Measurements from ENCODE around the gene KRT28.

KRT28 gene

GRCh38 chr17:40812639-40813038, 12.9 kb upstream of the KRT28 start:
- no peak overlapping the region for H3K4me3 ChIP-seq (ENCODE audit: low read depth in 1 of 2, low read length in 1 of 2)
- peaks cover 98% of the 10 kb centered on the region for H3K27me3 ChIP-seq
- no peak for TF ChIP-seq CTCF (IDR thresholded peaks at IDR 0.05)
- H3K36me3 ChIP-seq, result no peaks in the 10 kb centered on the region
- H3K4me1 ChIP-seq (ENCODE audit: control insufficient read depth in 1 of 2, insufficient read depth in 1 of 2, low read depth in 1 of 2, low read length in 1 of 2), result no peaks in the 10 kb centered on the region
- H3K9me3 ChIP-seq, result peaks cover 7% of the 10 kb centered on the region
- no peak overlapping the region for H3K27ac ChIP-seq

- peaks cover 100% of the 10 kb centered on the region for H3K27me3 ChIP-seq
- H3K27ac ChIP-seq, result no peak overlapping the region
- H3K36me3 ChIP-seq, result no peaks in the 10 kb centered on the region
- no peaks in the 10 kb centered on the region for H3K9me3 ChIP-seq
- TF ChIP-seq CTCF (IDR thresholded peaks at IDR 0.05), result no peak
- H3K4me1 ChIP-seq (ENCODE audit: control insufficient read depth in 1 of 2, insufficient read depth in 1 of 2, low read depth in 1 of 2, low read length in 1 of 2), result no peaks in the 10 kb centered on the region
- H3K4me3 ChIP-seq (ENCODE audit: low read depth in 1 of 2, low read length in 1 of 2), result no peak overlapping the region
Observed at GRCh38 chr17:40810494-40810893, 10.7 kb upstream of the KRT28 start.

- Histone ChIP-seq H3K27ac (no peak overlapping the region), H3K9me3 (no peaks in the 10 kb centered on the region), H3K27me3 (peaks cover 100% of the 10 kb centered on the region), H3K36me3 (no peaks in the 10 kb centered on the region), H3K4me1 (ENCODE audit: control insufficient read depth in 1 of 2, insufficient read depth in 1 of 2, low read depth in 1 of 2, low read length in 1 of 2) (no peaks in the 10 kb centered on the region), H3K4me3 (ENCODE audit: low read depth in 1 of 2, low read length in 1 of 2) (no peak overlapping the region)
- no peak for TF ChIP-seq CTCF (IDR thresholded peaks at IDR 0.05)
Observed at GRCh38 chr17:40809721-40810421, 10.1 kb upstream of the KRT28 start.

GRCh38 chr17:40806131-40806530, 6.4 kb upstream of the KRT28 start:
- TF ChIP-seq CTCF (IDR thresholded peaks at IDR 0.05), result no peak
- H3K4me3 ChIP-seq (ENCODE audit: low read depth in 1 of 2, low read length in 1 of 2), result no peak overlapping the region
- no peaks in the 10 kb centered on the region for H3K9me3 ChIP-seq
- no peaks in the 10 kb centered on the region for H3K4me1 ChIP-seq (ENCODE audit: control insufficient read depth in 1 of 2, insufficient read depth in 1 of 2, low read depth in 1 of 2, low read length in 1 of 2)
- H3K27me3 ChIP-seq, result peaks cover 100% of the 10 kb centered on the region
- H3K27ac ChIP-seq, result no peak overlapping the region
- no peaks in the 10 kb centered on the region for H3K36me3 ChIP-seq

- Histone ChIP-seq H3K4me3 (ENCODE audit: low read depth in 1 of 2, low read length in 1 of 2) (no peak overlapping the region), H3K27ac (no peak overlapping the region), H3K9me3 (no peaks in the 10 kb centered on the region), H3K27me3 (peaks cover 100% of the 10 kb centered on the region), H3K36me3 (no peaks in the 10 kb centered on the region), H3K4me1 (ENCODE audit: control insufficient read depth in 1 of 2, insufficient read depth in 1 of 2, low read depth in 1 of 2, low read length in 1 of 2) (no peaks in the 10 kb centered on the region)
- TF ChIP-seq CTCF (IDR thresholded peaks at IDR 0.05), result peak; percentile 55
Observed at GRCh38 chr17:40803617-40804082, 3.9 kb upstream of the KRT28 start.
